EL (cell line): ENCODE measurements around the gene CLMP.

Experiments
- DNase-seq: peaks from one replicate; pipeline ENCODE4 v3.0.0-alpha.2; 2016

CLMP gene

GRCh38 chr11:123195188-123196059 is at the start of gene CLMP:
Gene CLMP (minus strand): TSS chr11:123195248. CDS start chr11:123194940, 308 bp downstream.
- peak; percentile 72 for DNase-seq

GRCh38 chr11:123241874-123242543 is 47.0 kb upstream of the CLMP start:
- DNase-seq, result no peak

GRCh38 chr11:123241294-123241693 is 46.2 kb upstream of the CLMP start:
- no peak for DNase-seq

GRCh38 chr11:123239191-123240150 is 44.4 kb upstream of the CLMP start:
- DNase-seq, result peak; percentile 69

- DNase-seq, result no peak
These were observed 43.2 kb upstream of the CLMP start for GRCh38 chr11:123238297-123238696.

GRCh38 chr11:123236879-123237278 is 41.8 kb upstream of the CLMP start:
- DNase-seq, result no peak

- DNase-seq, result peak; percentile 44
These were observed 40.7 kb upstream of the CLMP start for GRCh38 chr11:123235656-123236261.

GRCh38 chr11:123235117-123235655 is 40.1 kb upstream of the CLMP start:
- peak; percentile 36 for DNase-seq

- no peak for DNase-seq
These were observed 38.9 kb upstream of the CLMP start for GRCh38 chr11:123233975-123234334.

GRCh38 chr11:123233280-123233974 is 38.4 kb upstream of the CLMP start:
- DNase-seq, result peak; percentile 25

GRCh38 chr11:123231777-123232176 is 36.7 kb upstream of the CLMP start:
- peak; percentile 41 for DNase-seq

- peak; percentile 89 for DNase-seq
These were observed 36.2 kb upstream of the CLMP start for GRCh38 chr11:123231256-123231655.

- no peak for DNase-seq
These were observed 35.3 kb upstream of the CLMP start for GRCh38 chr11:123230346-123230745.

- DNase-seq, result peak; percentile 23
These were observed 33.6 kb upstream of the CLMP start for GRCh38 chr11:123228496-123229163.

GRCh38 chr11:123227763-123228495 is 32.9 kb upstream of the CLMP start:
- no peak for DNase-seq

GRCh38 chr11:123221584-123221983 is 26.5 kb upstream of the CLMP start:
- no peak for DNase-seq

GRCh38 chr11:123221096-123221561 is 26.1 kb upstream of the CLMP start:
- DNase-seq, result no peak

- peak; percentile 51 for DNase-seq
These were observed 24.1 kb upstream of the CLMP start for GRCh38 chr11:123219066-123219690.

- DNase-seq, result peak; percentile 47
These were observed 23.4 kb upstream of the CLMP start for GRCh38 chr11:123218451-123218850.

GRCh38 chr11:123217897-123218296 is 22.8 kb upstream of the CLMP start:
- no peak for DNase-seq
